CD4-positive, CD25-positive, alpha-beta regulatory T cell (primary cell): ENCODE measurements around the gene MTCH1. TPM values are rescaled to one million over a fixed set of nuclear protein-coding genes. Genes with fewer than 3 reads are reported as not detected.
"Not testable (repeated sequence)": the region's sequence is repeated elsewhere in the genome, so short reads cannot be mapped to it uniquely, and the experiment has no call there.

Experiments
- ATAC-seq, 2 donors: fragments of 150-1000 bp; cut with Tn5 transposase; one replicate each; pipeline ENCODE4 v1.10.0; 2021; ENCODE audit warnings: low read depth in 2 of 2, moderate number of reproducible peaks in 2 of 2, moderate library complexity in 1 of 2
- DNase-seq, 3 donors: peaks; one replicate each; pipeline versions ENCODE4 v3.0.0 to v3.0.0-alpha.2; 2012 to 2022; ENCODE audit warnings: mixed read lengths in 1 of 3
- H3K27ac ChIP-seq: one replicate; pipeline ENCODE4 v1.7.0; 2013; ENCODE audit warnings: mild to moderate bottlenecking, low read length; ENCODE audit not compliant: insufficient read depth, poor library complexity, severe bottlenecking
- H3K27me3 ChIP-seq: one replicate; pipeline ENCODE4 v1.7.0; 2013; ENCODE audit warnings: low read length; ENCODE audit not compliant: control insufficient read depth, insufficient read depth
- H3K36me3 ChIP-seq: one replicate; pipeline ENCODE4 v1.7.0; 2013; ENCODE audit warnings: mild to moderate bottlenecking, low read length, moderate library complexity; ENCODE audit not compliant: control insufficient read depth, insufficient read depth
- H3K4me1 ChIP-seq: 2 replicates; pipeline ENCODE4 v1.7.0; 2013; ENCODE audit warnings: mild to moderate bottlenecking, low read length; ENCODE audit not compliant: insufficient read depth, control insufficient read depth, poor library complexity, severe bottlenecking
- H3K4me3 ChIP-seq: one replicate; pipeline ENCODE4 v1.7.0; 2013; ENCODE audit warnings: low read depth, mild to moderate bottlenecking, low read length, moderate library complexity
- H3K9me3 ChIP-seq, 2 experiments: 1 replicate in 1 of 2; 2 replicates in 1 of 2; pipeline ENCODE4 v1.7.0; 2013; ENCODE audit warnings: low read length in 2 of 2, mild to moderate bottlenecking in 1 of 2, moderate library complexity in 1 of 2; ENCODE audit not compliant: control insufficient read depth in 2 of 2
- H3K27ac Mint-ChIP-seq, 3 donors: one replicate each; pipeline ENCODE4 v1.8.0; 2020 to 2022; ENCODE audit warnings: mild to moderate bottlenecking in 3 of 3, mixed read lengths in 3 of 3, moderate library complexity in 2 of 3
- H3K27me3 Mint-ChIP-seq: one replicate; pipeline ENCODE4 v1.8.0; 2022; ENCODE audit warnings: mild to moderate bottlenecking, mixed read lengths
- H3K36me3 Mint-ChIP-seq: one replicate; pipeline ENCODE4 v1.8.0; 2020; ENCODE audit warnings: mixed read lengths
- H3K4me1 Mint-ChIP-seq, 4 donors: one replicate each; pipeline ENCODE4 v1.8.0; 2020 to 2022; ENCODE audit warnings: mixed read lengths in 4 of 4, mild to moderate bottlenecking in 1 of 4
- H3K4me3 Mint-ChIP-seq, 4 donors: one replicate each; pipeline ENCODE4 v1.8.0; 2020 to 2022; ENCODE audit warnings: mild to moderate bottlenecking in 4 of 4, mixed read lengths in 4 of 4, moderate library complexity in 3 of 4
- H3K9me3 Mint-ChIP-seq, 7 donors: one replicate each; pipeline ENCODE4 v1.8.0; 2020 to 2022; ENCODE audit warnings: mixed read lengths in 7 of 7, mild to moderate bottlenecking in 3 of 7, moderate library complexity in 2 of 7
- polyA plus RNA-seq, 4 donors: library from polyadenylated mRNA; unstranded; fragments of 300-500 nt; fragmentation: Illumina TruSeq; gene quantifications; one replicate each; pipeline ENCODE4 v1.2.3, GENCODE V29; 2021
- total RNA-seq: library from RNA; stranded (reverse); gene quantifications from one replicate; pipeline ENCODE4 v1.2.3, GENCODE V29; 2022

The MTCH1 gene
- total and polyA plus RNA-seq, 5 donors from 2014 or later: 83.9 to 220 (median 92.5) TPM

DNA sequence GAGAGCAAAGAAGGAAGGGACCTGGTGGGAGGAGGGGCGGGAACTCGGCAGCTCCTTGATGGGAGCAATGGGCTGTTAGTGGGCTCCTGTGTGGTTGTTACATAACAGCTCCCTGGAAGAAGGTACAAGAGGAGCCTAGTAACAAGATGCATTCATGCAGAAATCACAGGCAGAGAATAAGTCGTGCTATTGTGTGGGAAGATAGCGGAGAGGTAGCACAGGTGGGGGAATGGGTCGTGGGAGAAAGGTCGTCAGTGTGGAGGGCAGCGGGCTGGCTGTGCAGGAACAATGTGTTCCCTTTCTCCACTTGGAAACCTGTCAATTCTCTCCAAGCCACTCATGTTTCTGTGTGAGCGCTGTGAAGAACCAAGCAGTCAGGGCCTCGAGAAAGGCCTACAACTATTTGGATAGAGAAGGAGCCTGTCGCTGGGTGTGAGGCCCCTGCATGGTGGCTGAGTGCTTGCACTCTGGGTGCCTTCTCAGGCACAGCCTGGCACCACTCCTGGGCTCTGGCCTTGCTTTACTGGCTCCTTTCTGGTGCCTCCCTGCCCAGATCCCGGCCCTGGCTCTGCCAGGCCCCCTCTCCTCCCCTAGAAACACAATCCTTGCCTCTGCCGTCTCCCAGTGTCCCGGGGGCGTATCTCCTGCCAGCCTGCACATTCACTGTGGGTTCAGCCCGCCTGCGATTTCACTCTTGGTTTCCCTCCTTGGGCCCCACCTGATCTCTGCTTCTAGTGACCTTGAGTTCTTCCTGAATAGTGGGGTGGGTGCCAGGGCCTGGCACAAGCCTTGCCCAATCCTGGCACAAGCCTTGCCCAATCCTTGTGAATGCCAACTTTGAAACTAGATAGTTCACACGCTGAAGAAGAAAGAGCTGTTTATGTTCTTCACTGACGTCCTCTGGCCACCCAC, 12.1 kb upstream of the MTCH1 start:
- no peaks in the 10 kb centered on the region for H3K27me3 ChIP-seq
- Mint-ChIP-seq H3K9me3 (no peaks in the 10 kb centered on the region), H3K4me1 (no peaks in the 10 kb centered on the region), H3K4me3 (no peak overlapping the region), H3K27me3 (peaks cover 9% of the 10 kb centered on the region), H3K36me3 (no peaks in the 10 kb centered on the region), H3K27ac (no peak overlapping the region)
- ATAC-seq (no peak), DNase-seq (no peak)
- H3K27ac ChIP-seq: no peak overlapping the region
- no peaks in the 10 kb centered on the region for H3K36me3 ChIP-seq
- H3K9me3 ChIP-seq: no peaks in the 10 kb centered on the region
- H3K4me3 ChIP-seq: no peak overlapping the region
- no peaks in the 10 kb centered on the region for H3K4me1 ChIP-seq

DNA sequence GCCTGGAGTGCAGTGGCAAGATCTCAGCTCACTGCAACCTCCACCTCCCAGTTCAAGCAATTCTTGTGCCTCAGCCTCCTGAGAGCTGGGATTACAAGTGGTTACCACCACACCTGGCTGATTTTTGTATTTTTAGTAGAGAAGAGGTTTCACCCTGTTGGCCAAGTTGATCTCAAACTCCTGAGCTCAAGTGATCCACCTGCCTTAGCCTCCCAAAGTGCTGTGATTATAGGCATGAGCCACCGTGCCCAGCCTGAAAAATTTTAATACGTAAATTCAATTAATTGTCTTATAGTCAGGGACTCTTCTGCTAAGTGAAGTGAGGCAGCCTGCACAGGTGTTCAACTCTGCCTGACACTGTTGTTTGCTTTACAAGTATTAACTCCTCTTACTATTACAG, 4.4 kb upstream of the MTCH1 start:
- ATAC-seq, H3K4me3 ChIP-seq, H3K9me3 Mint-ChIP-seq, H3K36me3 Mint-ChIP-seq, DNase-seq, H3K27ac Mint-ChIP-seq, H3K27me3 ChIP-seq, H3K4me1 ChIP-seq, H3K36me3 ChIP-seq, H3K9me3 ChIP-seq, H3K27ac ChIP-seq: not testable (repeated sequence)
- Mint-ChIP-seq H3K27me3 (peaks cover 26% of the 10 kb centered on the region), H3K4me1 (peaks cover 4 to 11% (median 9%) of the 10 kb centered on the region in 4 donors), H3K4me3 (peak overlapping the region in 2 of 4 donors; percentile 24 to 40)

- Mint-ChIP-seq H3K27ac (no peak overlapping the region), H3K4me1 (peaks cover 4 to 11% (median 9%) of the 10 kb centered on the region in 4 donors), H3K27me3 (peaks cover 26% of the 10 kb centered on the region), H3K4me3 (peak overlapping the region in 1 of 4 donors; percentile 96), H3K9me3 (peaks cover 0 to 1% (median 0%) of the 10 kb centered on the region in 7 donors), H3K36me3 (no peaks in the 10 kb centered on the region)
- ATAC-seq: no peak
- no peaks in the 10 kb centered on the region for H3K36me3 ChIP-seq
- peaks cover 19% of the 10 kb centered on the region for H3K4me1 ChIP-seq
- no peak overlapping the region for H3K4me3 ChIP-seq
- DNase-seq: no peak
- H3K27me3 ChIP-seq: no peaks in the 10 kb centered on the region
- H3K27ac ChIP-seq: no peak overlapping the region
- H3K9me3 ChIP-seq: no peaks in the 10 kb centered on the region
Observed at GRCh38 chr6:36989264-36989663, 3.3 kb upstream of the MTCH1 start.

- Mint-ChIP-seq H3K27me3 (peaks cover 23% of the 10 kb centered on the region), H3K9me3 (peaks cover 0 to 1% (median 0%) of the 10 kb centered on the region in 7 donors), H3K27ac (peak overlapping the region; percentile 67 to 96 (median 91)), H3K4me3 (peak overlapping the region; percentile 96 to 100 (median 98)), H3K36me3 (peaks cover 5% of the 10 kb centered on the region), H3K4me1 (peaks cover 4 to 21% (median 17%) of the 10 kb centered on the region in 4 donors)
- peak overlapping the region; percentile 89 for H3K4me3 ChIP-seq
- no peaks in the 10 kb centered on the region for H3K9me3 ChIP-seq
- H3K27me3 ChIP-seq: no peaks in the 10 kb centered on the region
- H3K4me1 ChIP-seq: peaks cover 38% of the 10 kb centered on the region
- peak in 1 of 3 donors; percentile 49 for DNase-seq
- H3K27ac ChIP-seq: peak overlapping the region; percentile 79
- no peak for ATAC-seq
- H3K36me3 ChIP-seq: peaks cover 9% of the 10 kb centered on the region
Observed at GRCh38 chr6:36986704-36987047, 680 bp upstream of the MTCH1 start.

- Histone ChIP-seq H3K4me3 (peak overlapping the region; percentile 90), H3K36me3 (peaks cover 15% of the 10 kb centered on the region), H3K9me3 (no peaks in the 10 kb centered on the region), H3K27ac (peak overlapping the region; percentile 79), H3K4me1 (peaks cover 50% of the 10 kb centered on the region), H3K27me3 (no peaks in the 10 kb centered on the region)
- peak in 1 of 3 donors; percentile 11 for DNase-seq
- Mint-ChIP-seq H3K4me1 (peaks cover 4 to 32% (median 24%) of the 10 kb centered on the region in 4 donors), H3K9me3 (peaks cover 0 to 1% (median 0%) of the 10 kb centered on the region in 7 donors), H3K4me3 (no peak overlapping the region), H3K27me3 (peaks cover 16% of the 10 kb centered on the region), H3K36me3 (peaks cover 13% of the 10 kb centered on the region), H3K27ac (no peak overlapping the region)
- no peak for ATAC-seq
Observed at GRCh38 chr6:36985417-36985807, 584 bp downstream of the MTCH1 start.

GRCh38 chr6:36984581-36985416, 1.2 kb downstream of the MTCH1 start:
- Histone ChIP-seq H3K27ac (peak overlapping the region; percentile 79), H3K9me3 (no peaks in the 10 kb centered on the region), H3K4me3 (peak overlapping the region; percentile 90), H3K36me3 (peaks cover 18% of the 10 kb centered on the region), H3K4me1 (peaks cover 51% of the 10 kb centered on the region), H3K27me3 (no peaks in the 10 kb centered on the region)
- peak; percentile 51 to 64 (median 57) for DNase-seq
- no peak overlapping the region for H3K4me3 Mint-ChIP-seq
- H3K36me3 Mint-ChIP-seq: peaks cover 16% of the 10 kb centered on the region
- H3K27ac Mint-ChIP-seq: no peak overlapping the region
- peaks cover 10% of the 10 kb centered on the region for H3K27me3 Mint-ChIP-seq
- H3K4me1 Mint-ChIP-seq: peaks cover 4 to 39% (median 27%) of the 10 kb centered on the region in 4 donors
- peak in 1 of 2 donors; percentile 6 for ATAC-seq
- peaks cover 0 to 1% (median 0%) of the 10 kb centered on the region in 7 donors for H3K9me3 Mint-ChIP-seq

GRCh38 chr6:36983538-36983937, 2.5 kb downstream of the MTCH1 start:
- Histone ChIP-seq H3K4me3 (peak overlapping the region; percentile 90), H3K27me3 (no peaks in the 10 kb centered on the region), H3K36me3 (peaks cover 29% of the 10 kb centered on the region), H3K9me3 (no peaks in the 10 kb centered on the region), H3K27ac (peak overlapping the region; percentile 24), H3K4me1 (peaks cover 56% of the 10 kb centered on the region)
- Mint-ChIP-seq H3K27me3 (peaks cover 5% of the 10 kb centered on the region), H3K27ac (no peak overlapping the region), H3K9me3 (peaks cover 0 to 1% (median 0%) of the 10 kb centered on the region in 7 donors), H3K4me1 (peaks cover 4 to 49% (median 35%) of the 10 kb centered on the region in 4 donors), H3K4me3 (no peak overlapping the region), H3K36me3 (peaks cover 26% of the 10 kb centered on the region)
- DNase-seq: no peak
- ATAC-seq: no peak
